ENCODE results near the gene ZNF141.
"Not testable (repeated sequence)": the region's sequence is repeated elsewhere in the genome, so short reads cannot be mapped to it uniquely, and the experiment has no call there.

Gene ZNF141

DNA sequence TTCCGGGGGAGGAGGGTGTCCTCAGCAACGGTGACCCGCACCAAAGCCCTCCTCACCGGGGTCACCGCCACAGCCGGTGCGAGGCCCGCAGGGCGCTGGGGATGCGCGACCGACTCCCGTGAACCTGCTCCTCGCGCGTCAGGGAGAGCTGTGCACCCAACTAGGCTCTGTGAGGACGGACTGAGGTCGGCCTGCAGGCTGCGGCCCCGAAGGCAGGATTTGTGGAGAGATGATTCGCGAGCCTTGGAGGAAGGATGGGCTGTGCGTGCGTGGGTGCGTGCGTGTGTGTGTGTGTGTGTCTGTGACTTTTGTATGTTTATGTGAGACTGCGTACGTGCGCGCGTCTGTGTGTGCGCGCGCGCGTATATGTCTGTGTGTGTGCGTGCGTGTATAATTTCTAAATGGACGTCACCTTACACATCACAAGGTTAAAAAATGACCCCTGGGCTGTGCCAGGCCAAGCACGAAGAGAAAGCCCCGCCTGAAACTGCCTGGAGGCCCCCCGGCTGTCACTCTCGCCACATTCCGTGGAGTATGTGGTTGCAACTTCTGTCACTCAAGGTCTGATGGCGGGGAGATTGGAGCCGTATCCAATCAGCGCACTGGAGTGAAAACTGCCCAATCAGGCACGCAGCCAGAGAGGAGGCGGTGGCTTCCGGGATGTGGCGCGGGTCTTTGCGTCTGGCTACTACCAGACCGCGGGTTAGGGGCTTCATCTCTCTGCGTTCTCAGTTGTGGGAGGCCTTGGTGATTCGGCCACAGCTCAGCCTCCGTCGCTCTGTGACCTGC lies at the start of gene ZNF141:
Gene ZNF141 (plus strand): TSS at position 672 of the 789 bp plus-strand sequence. CDS start 170 bp downstream, outside the sequence.
- peak within 1 kb of the TSS; percentile 89 to 95 for H3K4me3 ChIP-seq (replicated peaks in 1 of 2; ENCODE audit: low read depth in 2 of 2, low read length in 2 of 2)
- DNase-seq (ENCODE audit: low read depth in 2 of 2) = peak; percentile 98 to 99
- TF ChIP-seq, protein P1, sequence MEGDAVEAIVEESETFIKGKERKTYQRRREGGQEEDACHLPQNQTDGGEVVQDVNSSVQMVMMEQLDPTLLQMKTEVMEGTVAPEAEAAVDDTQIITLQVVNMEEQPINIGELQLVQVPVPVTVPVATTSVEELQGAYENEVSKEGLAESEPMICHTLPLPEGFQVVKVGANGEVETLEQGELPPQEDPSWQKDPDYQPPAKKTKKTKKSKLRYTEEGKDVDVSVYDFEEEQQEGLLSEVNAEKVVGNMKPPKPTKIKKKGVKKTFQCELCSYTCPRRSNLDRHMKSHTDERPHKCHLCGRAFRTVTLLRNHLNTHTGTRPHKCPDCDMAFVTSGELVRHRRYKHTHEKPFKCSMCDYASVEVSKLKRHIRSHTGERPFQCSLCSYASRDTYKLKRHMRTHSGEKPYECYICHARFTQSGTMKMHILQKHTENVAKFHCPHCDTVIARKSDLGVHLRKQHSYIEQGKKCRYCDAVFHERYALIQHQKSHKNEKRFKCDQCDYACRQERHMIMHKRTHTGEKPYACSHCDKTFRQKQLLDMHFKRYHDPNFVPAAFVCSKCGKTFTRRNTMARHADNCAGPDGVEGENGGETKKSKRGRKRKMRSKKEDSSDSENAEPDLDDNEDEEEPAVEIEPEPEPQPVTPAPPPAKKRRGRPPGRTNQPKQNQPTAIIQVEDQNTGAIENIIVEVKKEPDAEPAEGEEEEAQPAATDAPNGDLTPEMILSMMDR (IDR thresholded peaks at IDR 0.05; ENCODE audit: low read depth, low read length) = no peak

- H3K4me3 ChIP-seq (replicated peaks in 1 of 2; ENCODE audit: low read depth in 2 of 2, low read length in 2 of 2) = no peak overlapping the region
- TF ChIP-seq, protein P1 (IDR thresholded peaks at IDR 0.05; ENCODE audit: low read depth, low read length) = no peak
- DNase-seq (ENCODE audit: low read depth in 2 of 2) = peak in 1 of 2 donors; percentile 43
Observed at GRCh38 chr4:288891-289290, 48.7 kb upstream of the ZNF141 start.

- no peak for DNase-seq (ENCODE audit: low read depth in 2 of 2)
- no peak overlapping the region for H3K4me3 ChIP-seq (replicated peaks in 1 of 2; ENCODE audit: low read depth in 2 of 2, low read length in 2 of 2)
- TF ChIP-seq, protein P1 (IDR thresholded peaks at IDR 0.05; ENCODE audit: low read depth, low read length) = no peak
Observed at GRCh38 chr4:294732-295131, 42.9 kb upstream of the ZNF141 start.

- TF ChIP-seq, protein P1 (IDR thresholded peaks at IDR 0.05; ENCODE audit: low read depth, low read length) = no peak
- no peak for DNase-seq (ENCODE audit: low read depth in 2 of 2)
- no peak overlapping the region for H3K4me3 ChIP-seq (replicated peaks in 1 of 2; ENCODE audit: low read depth in 2 of 2, low read length in 2 of 2)
Observed at GRCh38 chr4:302381-302780, 35.2 kb upstream of the ZNF141 start.

- peak overlapping the region in 1 of 2 donors; percentile 57 for H3K4me3 ChIP-seq (replicated peaks in 1 of 2; ENCODE audit: low read depth in 2 of 2, low read length in 2 of 2)
- DNase-seq (ENCODE audit: low read depth in 2 of 2) = not testable (repeated sequence)
Observed at GRCh38 chr4:304516-304915, 33.1 kb upstream of the ZNF141 start.

DNA sequence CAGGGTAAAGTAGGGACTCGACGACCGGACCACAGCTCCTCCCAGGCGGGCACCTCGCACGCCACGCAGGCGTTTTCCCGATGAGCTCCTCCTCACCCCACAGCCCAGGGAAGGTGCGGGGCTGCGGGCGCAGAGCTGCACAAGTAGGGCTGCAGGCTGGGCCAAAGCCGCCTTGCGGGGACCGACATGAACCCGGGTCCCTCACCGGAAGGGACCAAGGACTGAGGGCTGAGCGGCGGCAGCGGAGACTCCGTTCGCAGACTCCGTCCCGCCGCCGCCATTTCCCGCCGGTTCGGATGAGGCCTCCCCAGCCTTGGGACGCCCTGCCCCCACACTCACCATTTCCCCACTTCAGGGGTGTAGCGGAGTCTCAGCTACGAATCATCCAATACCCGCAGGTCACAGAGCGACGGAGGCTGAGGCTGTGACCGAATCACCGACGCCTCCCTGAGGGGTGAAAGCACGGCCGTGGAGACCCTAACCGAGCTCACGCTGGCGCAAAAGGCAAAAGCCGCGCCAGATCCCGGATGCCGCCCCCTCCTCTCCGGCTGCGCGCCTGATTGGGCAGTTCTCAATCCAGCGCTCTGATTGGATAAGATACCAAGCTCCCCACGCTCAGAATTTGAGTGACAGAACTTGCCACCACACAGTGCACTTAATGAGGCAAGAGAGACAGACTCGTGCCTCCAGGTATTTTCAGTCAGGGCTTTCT lies 32.5 kb upstream of the ZNF141 start, which contains the start of gene ZNF732:
Gene ZNF732 (minus strand): TSS at position 506 of the 712 bp plus-strand sequence. CDS start 164 bp downstream, at position 342.
- DNase-seq (ENCODE audit: low read depth in 2 of 2) = peak; percentile 50 to 81
- peak within 1 kb of the TSS; percentile 40 to 57 for H3K4me3 ChIP-seq (replicated peaks in 1 of 2; ENCODE audit: low read depth in 2 of 2, low read length in 2 of 2)
- TF ChIP-seq, protein P1 (IDR thresholded peaks at IDR 0.05; ENCODE audit: low read depth, low read length) = no peak

DNA sequence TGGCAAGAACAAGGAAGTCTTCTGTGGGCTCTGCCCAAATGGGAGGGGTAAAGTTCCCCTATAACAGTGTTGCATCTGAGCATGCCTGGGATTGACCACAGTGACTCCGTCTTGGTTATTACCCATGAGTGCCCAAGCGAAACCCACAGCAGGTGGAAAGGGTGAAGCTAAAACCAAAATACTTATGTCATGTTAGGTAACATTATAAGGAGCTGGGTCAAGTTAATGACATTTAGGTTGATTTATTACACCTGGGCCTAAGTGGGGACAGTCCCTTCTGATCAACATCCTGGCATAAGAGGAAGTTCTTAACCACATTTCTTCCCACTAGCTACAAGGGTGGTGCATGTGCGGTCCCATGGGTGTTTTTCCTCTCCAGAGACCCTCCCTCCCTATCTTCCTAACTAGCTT lies 31.1 kb upstream of the ZNF141 start:
- no peak overlapping the region for H3K4me3 ChIP-seq (replicated peaks in 1 of 2; ENCODE audit: low read depth in 2 of 2, low read length in 2 of 2)
- TF ChIP-seq, protein P1 (IDR thresholded peaks at IDR 0.05; ENCODE audit: low read depth, low read length) = no peak
- no peak for DNase-seq (ENCODE audit: low read depth in 2 of 2)

All from cardiac fibroblast (primary cell).